ENCODE results near the gene DNMBP.
"Not testable (repeated sequence)": the region's sequence is repeated elsewhere in the genome, so short reads cannot be mapped to it uniquely, and the experiment has no call there.

DNMBP gene

GRCh38 chr10:99943908-99944307 is 65.8 kb downstream of the DNMBP start:
- DNase-seq: no peak

- DNase-seq: no peak
These were observed 67.6 kb downstream of the DNMBP start for GRCh38 chr10:99941942-99942820.

- DNase-seq: no peak
These were observed 71.2 kb downstream of the DNMBP start for GRCh38 chr10:99938563-99938962.

- DNase-seq: no peak
These were observed 72.1 kb downstream of the DNMBP start for GRCh38 chr10:99937630-99938029.

GRCh38 chr10:99932203-99932957 is 77.4 kb downstream of the DNMBP start:
- not testable (repeated sequence) for DNase-seq

GRCh38 chr10:99930731-99931550 is 78.8 kb downstream of the DNMBP start:
- DNase-seq: no peak

GRCh38 chr10:99929360-99929759 is 80.4 kb downstream of the DNMBP start:
- DNase-seq: no peak

- no peak for DNase-seq
These were observed 81.9 kb downstream of the DNMBP start for GRCh38 chr10:99927721-99928280.

- no peak for DNase-seq
These were observed 82.6 kb downstream of the DNMBP start for GRCh38 chr10:99926925-99927720.

- no peak for DNase-seq
These were observed 85.1 kb downstream of the DNMBP start for GRCh38 chr10:99924451-99925255.

GRCh38 chr10:99921948-99922347 is 87.8 kb downstream of the DNMBP start:
- DNase-seq: no peak

GRCh38 chr10:99920901-99921300 is 88.8 kb downstream of the DNMBP start:
- DNase-seq: no peak

- DNase-seq: no peak
These were observed 89.3 kb downstream of the DNMBP start for GRCh38 chr10:99920486-99920885.

GRCh38 chr10:99917963-99918825 is 91.6 kb downstream of the DNMBP start:
- no peak for DNase-seq

- DNase-seq: no peak
These were observed 93.0 kb downstream of the DNMBP start for GRCh38 chr10:99916776-99917175.

- DNase-seq: no peak
These were observed 94.3 kb downstream of the DNMBP start for GRCh38 chr10:99915414-99915813.

- no peak for DNase-seq
These were observed 95.5 kb downstream of the DNMBP start for GRCh38 chr10:99914236-99914635.

- DNase-seq: no peak
These were observed 95.9 kb downstream of the DNMBP start for GRCh38 chr10:99913831-99914235.

GRCh38 chr10:99912041-99912440 is 97.7 kb downstream of the DNMBP start:
- DNase-seq: no peak

GRCh38 chr10:99908512-99908911 is 101.2 kb downstream of the DNMBP start:
- DNase-seq: no peak
